Endothelial cell of coronary artery (primary cell): ENCODE results near the gene KREMEN1. TPM values are rescaled to one million over a fixed set of nuclear protein-coding genes. Genes with fewer than 3 reads are reported as not detected.

Experiments
- total RNA-seq: library from RNA; depleted of rRNA; stranded (reverse); fragments of >200 nt; gene quantifications from 2 replicates; pipeline ENCODE4 v1.2.3, GENCODE V29; 2014

KREMEN1 gene, protein sequence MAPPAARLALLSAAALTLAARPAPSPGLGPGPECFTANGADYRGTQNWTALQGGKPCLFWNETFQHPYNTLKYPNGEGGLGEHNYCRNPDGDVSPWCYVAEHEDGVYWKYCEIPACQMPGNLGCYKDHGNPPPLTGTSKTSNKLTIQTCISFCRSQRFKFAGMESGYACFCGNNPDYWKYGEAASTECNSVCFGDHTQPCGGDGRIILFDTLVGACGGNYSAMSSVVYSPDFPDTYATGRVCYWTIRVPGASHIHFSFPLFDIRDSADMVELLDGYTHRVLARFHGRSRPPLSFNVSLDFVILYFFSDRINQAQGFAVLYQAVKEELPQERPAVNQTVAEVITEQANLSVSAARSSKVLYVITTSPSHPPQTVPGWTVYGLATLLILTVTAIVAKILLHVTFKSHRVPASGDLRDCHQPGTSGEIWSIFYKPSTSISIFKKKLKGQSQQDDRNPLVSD
- 0.27 and 0.38 TPM in 2 replicates for total RNA-seq

DNA sequence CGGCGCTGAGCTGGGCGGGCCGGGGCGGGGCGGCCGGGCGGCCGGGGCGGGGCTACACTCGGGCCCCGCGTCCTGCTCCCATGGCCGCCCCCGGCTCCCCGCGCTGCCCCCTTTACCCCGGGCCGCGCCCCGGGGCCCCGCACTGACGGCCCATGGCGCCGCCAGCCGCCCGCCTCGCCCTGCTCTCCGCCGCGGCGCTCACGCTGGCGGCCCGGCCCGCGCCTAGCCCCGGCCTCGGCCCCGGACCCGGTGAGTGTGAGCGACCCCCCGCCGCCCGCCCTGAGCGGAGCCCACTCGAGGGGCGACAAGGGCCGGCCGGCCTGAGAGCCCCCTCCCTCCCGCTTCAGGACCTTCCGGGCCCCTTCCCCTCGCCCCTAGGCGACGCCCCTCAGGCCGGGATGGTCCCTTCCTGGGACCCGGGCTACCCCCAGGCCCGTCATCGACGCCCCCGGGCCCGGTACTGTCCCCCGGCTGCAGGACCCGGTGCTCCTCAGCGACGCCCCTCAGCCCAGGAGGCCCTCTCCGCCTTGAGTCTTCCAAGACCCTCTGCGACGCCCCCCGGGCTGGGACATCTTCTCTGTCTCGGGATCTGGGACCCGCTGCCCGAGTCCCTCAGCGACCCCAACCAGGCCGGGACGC lies at the start of gene KREMEN1:
Gene KREMEN1 (plus strand): TSS at position 57 of the 639 bp plus-strand sequence. CDS start 96 bp downstream, at position 153.

DNA sequence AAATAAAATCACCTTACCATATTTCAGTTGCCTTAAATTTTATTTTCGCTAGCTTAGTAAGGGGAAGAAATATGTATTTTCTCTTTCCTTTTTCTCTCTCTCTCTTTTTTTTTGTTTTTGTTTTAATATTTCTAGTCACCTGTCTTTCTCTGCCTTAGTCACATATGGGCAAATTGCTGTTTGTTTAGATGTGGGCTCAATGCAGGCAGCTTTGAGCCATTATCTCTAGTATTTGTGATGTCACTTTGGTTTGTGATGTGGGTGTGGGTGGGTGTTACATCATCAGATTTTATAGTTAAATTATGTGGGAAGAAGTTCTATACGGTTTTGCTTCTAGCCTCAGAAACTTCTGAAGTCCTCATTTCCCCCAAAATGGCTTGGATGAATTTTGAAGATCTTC lies 11.1 kb upstream of the KREMEN1 start, which contains the start of gene C22orf31:
Gene C22orf31 (minus strand): TSS at position 59 of the 400 bp plus-strand sequence. CDS start 39 bp downstream, at position 20.

DNA sequence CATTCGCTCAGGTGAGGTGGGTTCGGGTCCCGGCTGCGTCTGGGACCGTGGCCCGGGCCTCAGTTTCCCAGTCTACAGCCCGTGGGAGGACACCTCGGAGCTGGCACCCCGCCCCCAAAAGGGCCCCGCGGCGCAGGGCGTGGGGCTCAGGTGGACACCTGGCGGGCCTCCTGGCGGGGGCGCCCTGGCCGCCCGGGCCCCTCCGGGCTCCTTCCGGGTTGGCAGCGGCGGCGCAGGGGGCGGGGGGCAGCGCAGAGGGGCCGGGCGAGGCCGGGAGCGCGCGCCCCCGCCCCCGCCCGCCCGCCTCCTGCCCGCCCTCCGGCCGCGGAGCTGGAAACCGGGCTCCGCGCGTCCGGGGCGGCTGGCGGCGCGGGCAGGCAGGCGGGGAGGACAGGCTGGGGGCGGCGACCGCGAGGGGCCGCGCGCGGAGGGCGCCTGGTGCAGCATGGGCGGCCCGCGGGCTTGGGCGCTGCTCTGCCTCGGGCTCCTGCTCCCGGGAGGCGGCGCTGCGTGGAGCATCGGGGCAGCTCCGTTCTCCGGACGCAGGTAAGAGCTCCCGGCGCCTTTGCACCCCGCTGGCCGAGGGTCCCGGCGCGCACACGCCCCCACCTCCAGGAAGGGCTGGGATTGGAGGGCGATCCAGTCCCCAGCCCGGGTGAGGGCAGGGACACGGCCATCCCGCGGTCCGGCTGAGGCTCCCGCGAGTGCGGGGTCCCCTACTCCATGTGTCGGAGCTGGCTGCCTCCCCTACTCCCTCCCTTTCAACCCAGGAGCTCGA lies 132.9 kb downstream of the KREMEN1 start, which contains the start of gene EMID1:
Gene EMID1 (plus strand): TSS at position 303 of the 778 bp plus-strand sequence. CDS start 143 bp downstream, at position 446.

Other genes starting within 250 kb of the KREMEN1 start
- gene ZNRF3, start 189.5 kb upstream of the KREMEN1 start, total RNA-seq, result 2.6 and 2.7 TPM in 2 replicates
- not detected in 2 replicates for gene C22orf31, start 11.2 kb upstream of the KREMEN1 start, total RNA-seq
- not detected in 2 replicates for gene EMID1, start 132.9 kb downstream of the KREMEN1 start, total RNA-seq
- gene RHBDD3, start 194.9 kb downstream of the KREMEN1 start, total RNA-seq, result 14.5 and 14.7 TPM in 2 replicates
- 140 and 162 TPM in 2 replicates for gene EWSR1, start 195.2 kb downstream of the KREMEN1 start, total RNA-seq
- gene GAS2L1, start 233.6 kb downstream of the KREMEN1 start, total RNA-seq, result 14.7 and 23.1 TPM in 2 replicates
- 0.09 and 0.72 TPM in 2 replicates for gene RASL10A, start 242.7 kb downstream of the KREMEN1 start, total RNA-seq